Testis (tissue), 3 donors: ENCODE results near the gene XAB2. TPM values are rescaled to one million over a fixed set of nuclear protein-coding genes. Genes with fewer than 3 reads are reported as not detected.

ENCODE experiments used
- DNase-seq: peaks from one replicate; pipeline ENCODE4 v3.0.0-alpha.2; 2019
- H3K27ac ChIP-seq, 2 donors: fragments of 200-600 bp; sonication (generic); one replicate each; pipeline ENCODE4 v1.5.1; 2019
- H3K27me3 ChIP-seq: fragments of 200-600 bp; sonication (generic); one replicate; pipeline ENCODE4 v1.5.1; 2019
- H3K36me3 ChIP-seq: fragments of 200-600 bp; sonication (generic); one replicate; pipeline ENCODE4 v1.5.1; 2017; ENCODE audit warnings: low read depth; ENCODE audit errors: missing control alignments
- H3K4me1 ChIP-seq: fragments of 200-600 bp; sonication (generic); one replicate; pipeline ENCODE4 v1.5.1; 2019
- H3K4me3 ChIP-seq, 2 donors: fragments of 200-600 bp; sonication (generic); one replicate each; pipeline ENCODE4 v1.5.1; 2017 to 2019
- H3K9me3 ChIP-seq: fragments of 200-600 bp; sonication (generic); one replicate; pipeline ENCODE4 v1.5.1; 2017
- CTCF ChIP-seq, 3 experiments: fragments of 450-650 bp in 2 of 3; fragments of 200-600 bp in 1 of 3; sonication (generic) in 1 of 3; IDR thresholded peaks; one replicate each; pipeline ENCODE4 v1.5.1; 2016 to 2019; ENCODE audit warnings: antibody characterized with exemption in 3 of 3, mild to moderate bottlenecking in 2 of 3, moderate library complexity in 1 of 3
- POLR2A ChIP-seq: fragments of 450-650 bp; IDR thresholded peaks from one replicate; pipeline ENCODE4 v1.6.1; 2017; ENCODE audit warnings: antibody characterized with exemption, mild to moderate bottlenecking, moderate library complexity
- WGBS, 2 donors: methylation state at CpG; one replicate each; pipeline ENCODE4 v1.1.5; 2018; 5-methylcytosine and 5-hydroxymethylcytosine counted together
- intact Hi-C: fragments of 100-400 bp; cut with DNase I; formaldehyde crosslinking; loops from one replicate; pipeline ENCODE4 v1.15.1; 2023; ENCODE audit warnings: low total_unique reads
- polyA plus RNA-seq: library from polyadenylated mRNA; stranded (reverse); fragments of 350-450 nt; fragmentation: Illumina TruSeq; extraction: RNeasy Lipid Tissue Mini Kit (QIAGEN cat#74804); gene quantifications from one replicate; pipeline ENCODE4 v1.2.3, GENCODE V29; 2014; ENCODE audit warnings: low read depth, low replicate concordance; ENCODE audit not compliant: insufficient read depth
- total RNA-seq, 2 donors: library from RNA; depleted of rRNA; stranded (reverse); fragments of >200 nt; gene quantifications; one replicate each; pipeline ENCODE4 v1.2.3, GENCODE V29; 2016

XAB2 gene
- total and polyA plus RNA-seq, 3 donors from 2014 or later, result 90.3 to 128 (median 97.2) TPM

GRCh38 chr19:7668842-7669241, 39.5 kb upstream of the XAB2 start, which contains the start of gene RETN:
RETN (plus strand) TSS chr19:7669049; CDS start chr19:7669327, 278 bp downstream.
- intact Hi-C loops, result no loop called here
- no peaks in the 10 kb centered on the region for H3K4me1 ChIP-seq
- H3K27ac ChIP-seq, result no peak within 1 kb of the TSS
- peak within 1 kb of the TSS in 1 of 2 donors; percentile 7 for H3K4me3 ChIP-seq
- WGBS, 2 donors, result 76 to 80% methylated on average over 2 to 9 of the region's 9 CpGs
- H3K9me3 ChIP-seq, result no peaks in the 10 kb centered on the region
- H3K27me3 ChIP-seq, result no peaks in the 10 kb centered on the region
- DNase-seq, result no peak
- no peak for TF ChIP-seq CTCF (IDR thresholded peaks at IDR 0.05)
- H3K36me3 ChIP-seq, result no peaks in the 10 kb centered on the region

DNA sequence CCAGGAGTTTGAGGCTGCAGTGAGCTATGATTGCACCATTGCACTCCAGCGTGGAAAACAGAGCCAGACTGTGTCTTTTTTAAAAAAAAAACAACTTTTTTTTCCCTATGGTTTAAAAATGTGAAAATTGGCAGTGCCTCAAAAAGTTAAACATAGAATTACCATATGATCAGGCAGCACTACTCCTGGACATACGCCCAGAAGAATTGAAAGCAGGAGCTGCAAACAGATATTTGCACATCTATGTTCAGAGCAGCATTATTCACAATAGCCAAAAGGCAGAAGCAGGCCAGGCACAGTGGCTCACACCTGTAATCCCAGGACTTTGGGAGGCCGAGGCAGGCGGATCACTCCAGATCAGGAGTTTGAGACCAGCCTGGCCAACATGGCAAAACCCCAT, 35.7 kb upstream of the XAB2 start:
- H3K27me3 ChIP-seq, result no peaks in the 10 kb centered on the region
- no peaks in the 10 kb centered on the region for H3K9me3 ChIP-seq
- intact Hi-C loops, result no loop called here
- 53 to 58% methylated on average over 4 of the region's 4 CpGs for WGBS, 2 donors
- H3K4me1 ChIP-seq, result no peaks in the 10 kb centered on the region
- DNase-seq, result no peak
- TF ChIP-seq CTCF (IDR thresholded peaks at IDR 0.05) (no peak), POLR2A (no peak)
- H3K4me3 ChIP-seq, result no peak overlapping the region
- no peaks in the 10 kb centered on the region for H3K36me3 ChIP-seq
- no peak overlapping the region for H3K27ac ChIP-seq

DNA sequence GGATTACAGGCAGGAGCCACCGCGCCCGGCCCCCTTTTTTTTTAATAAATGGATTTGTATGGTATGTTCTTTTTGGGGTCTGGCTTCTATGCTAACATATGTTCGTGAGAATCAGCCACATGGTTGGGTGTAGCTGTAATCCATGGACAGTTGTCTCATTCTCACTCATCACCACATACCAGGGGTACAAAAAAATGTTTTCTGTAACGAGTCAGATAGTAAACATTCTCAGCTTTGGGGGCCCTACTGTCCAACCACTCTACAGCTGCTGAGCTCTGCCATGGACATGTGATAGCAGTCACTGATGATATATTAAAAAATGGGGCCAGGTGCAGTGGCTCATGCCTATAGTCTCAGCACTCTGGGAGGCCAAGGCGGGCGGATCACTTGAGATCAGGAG, 34.4 kb upstream of the XAB2 start:
- intact Hi-C loops, result no loop called here
- 79 to 81% methylated on average over 7 of the region's 7 CpGs for WGBS, 2 donors
- no peak for DNase-seq
- H3K27ac ChIP-seq, result no peak overlapping the region
- no peaks in the 10 kb centered on the region for H3K4me1 ChIP-seq
- H3K27me3 ChIP-seq, result no peaks in the 10 kb centered on the region
- H3K9me3 ChIP-seq, result no peaks in the 10 kb centered on the region
- TF ChIP-seq CTCF (IDR thresholded peaks at IDR 0.05) (no peak), POLR2A (no peak)
- H3K4me3 ChIP-seq, result no peak overlapping the region
- no peaks in the 10 kb centered on the region for H3K36me3 ChIP-seq

DNA sequence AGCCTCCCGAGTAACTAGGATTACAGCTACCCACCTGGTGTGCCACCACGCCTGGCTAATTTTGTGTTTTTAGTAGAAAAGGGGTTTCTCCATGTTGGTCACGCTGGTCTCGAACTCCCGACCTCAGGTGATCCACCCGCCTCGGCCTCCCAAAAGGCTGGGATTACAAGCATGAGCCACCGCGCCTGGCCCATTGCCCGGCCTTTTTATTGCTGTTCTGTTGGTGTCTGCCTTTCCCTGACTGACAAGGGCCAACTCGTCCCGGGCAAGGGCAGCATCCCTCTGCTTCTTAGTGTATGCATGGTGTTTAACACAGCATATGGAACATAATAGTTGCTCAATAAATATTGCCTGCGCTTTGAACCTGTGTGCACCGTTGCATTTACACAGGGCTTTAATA, 33.3 kb upstream of the XAB2 start:
- no peak for DNase-seq
- no peak overlapping the region for H3K4me3 ChIP-seq
- H3K9me3 ChIP-seq, result no peaks in the 10 kb centered on the region
- no peak overlapping the region for H3K27ac ChIP-seq
- H3K27me3 ChIP-seq, result no peaks in the 10 kb centered on the region
- no peaks in the 10 kb centered on the region for H3K4me1 ChIP-seq
- 90 to 91% methylated on average over 14 of the region's 14 CpGs for WGBS, 2 donors
- no peaks in the 10 kb centered on the region for H3K36me3 ChIP-seq
- TF ChIP-seq POLR2A (no peak), CTCF (IDR thresholded peaks at IDR 0.05) (no peak)
- intact Hi-C loops, result no loop called here

GRCh38 chr19:7661744-7662538, 32.6 kb upstream of the XAB2 start:
- WGBS, 2 donors, result 77 to 80% methylated on average over 8 of the region's 8 CpGs
- DNase-seq, result no peak
- H3K4me1 ChIP-seq, result no peaks in the 10 kb centered on the region
- H3K9me3 ChIP-seq, result no peaks in the 10 kb centered on the region
- TF ChIP-seq CTCF (IDR thresholded peaks at IDR 0.05) (no peak), POLR2A (no peak)
- H3K27me3 ChIP-seq, result no peaks in the 10 kb centered on the region
- no peak overlapping the region for H3K4me3 ChIP-seq
- H3K27ac ChIP-seq, result no peak overlapping the region
- H3K36me3 ChIP-seq, result no peaks in the 10 kb centered on the region
- intact Hi-C loops, result no loop called here
